OCI-LY7 (cell line): ENCODE results near the gene TBC1D3.
"Not testable (repeated sequence)": the region's sequence is repeated elsewhere in the genome, so short reads cannot be mapped to it uniquely, and the experiment has no call there.

Experiments used
- EZH2phosphoT487 ChIP-seq: fragments of 200-600 bp; sonication (generic); IDR thresholded peaks from 2 replicates; pipeline ENCODE4 v1.6.1; 2018; ENCODE audit warnings: low read depth, borderline replicate concordance, mild to moderate bottlenecking, mixed run types, antibody characterized with exemption, low read length, moderate library complexity, mixed read lengths
- TF ChIP-seq, protein P1 (sequence below): fragments of 200-600 bp; sonication (generic); conservative IDR thresholded peaks from 2 replicates; pipeline ENCODE4 v1.5.1; 2014; ENCODE audit warnings: mild to moderate bottlenecking, antibody characterized with exemption, low read length, moderate library complexity, mixed read lengths

DNA sequence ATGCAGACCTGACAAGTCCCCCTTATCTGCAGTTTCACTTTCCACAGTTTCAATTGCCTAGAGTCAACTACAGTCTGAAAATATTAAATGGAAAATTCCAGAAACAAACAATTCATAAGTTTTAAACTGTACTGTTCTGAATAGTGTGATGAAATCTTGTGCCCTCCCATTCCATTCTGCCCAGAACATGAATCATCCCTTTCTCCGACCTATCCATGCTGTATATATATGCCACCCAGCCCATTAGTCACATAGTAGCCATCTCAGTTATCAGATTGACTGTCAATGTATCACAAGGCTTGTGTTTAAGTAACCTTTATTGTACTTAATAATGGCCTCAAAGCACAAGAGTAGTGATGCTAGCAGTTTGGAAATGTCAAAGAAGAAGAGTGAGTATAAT lies 40.4 kb upstream of the TBC1D3 start:
- TF ChIP-seq, protein P1, sequence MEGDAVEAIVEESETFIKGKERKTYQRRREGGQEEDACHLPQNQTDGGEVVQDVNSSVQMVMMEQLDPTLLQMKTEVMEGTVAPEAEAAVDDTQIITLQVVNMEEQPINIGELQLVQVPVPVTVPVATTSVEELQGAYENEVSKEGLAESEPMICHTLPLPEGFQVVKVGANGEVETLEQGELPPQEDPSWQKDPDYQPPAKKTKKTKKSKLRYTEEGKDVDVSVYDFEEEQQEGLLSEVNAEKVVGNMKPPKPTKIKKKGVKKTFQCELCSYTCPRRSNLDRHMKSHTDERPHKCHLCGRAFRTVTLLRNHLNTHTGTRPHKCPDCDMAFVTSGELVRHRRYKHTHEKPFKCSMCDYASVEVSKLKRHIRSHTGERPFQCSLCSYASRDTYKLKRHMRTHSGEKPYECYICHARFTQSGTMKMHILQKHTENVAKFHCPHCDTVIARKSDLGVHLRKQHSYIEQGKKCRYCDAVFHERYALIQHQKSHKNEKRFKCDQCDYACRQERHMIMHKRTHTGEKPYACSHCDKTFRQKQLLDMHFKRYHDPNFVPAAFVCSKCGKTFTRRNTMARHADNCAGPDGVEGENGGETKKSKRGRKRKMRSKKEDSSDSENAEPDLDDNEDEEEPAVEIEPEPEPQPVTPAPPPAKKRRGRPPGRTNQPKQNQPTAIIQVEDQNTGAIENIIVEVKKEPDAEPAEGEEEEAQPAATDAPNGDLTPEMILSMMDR, result not testable (repeated sequence)
- TF ChIP-seq EZH2phosphoT487, result not testable (repeated sequence)
